Stimulated activated naive CD4-positive, alpha-beta T cell treated with Interleukin-2 at 50 U/mL for 16 hours (primary cell): ENCODE measurements around the gene NUAK1.

Experiments used
- DNase-seq: peaks from one replicate; lab custom pipeline; 2025; lab: John Stamatoyannopoulos, UW

Gene NUAK1

GRCh38 chr12:106109168-106109910, 29.4 kb downstream of the NUAK1 start:
- no peak for DNase-seq

GRCh38 chr12:106108185-106108835, 30.4 kb downstream of the NUAK1 start:
- DNase-seq: no peak

GRCh38 chr12:106107566-106107965, 31.2 kb downstream of the NUAK1 start:
- DNase-seq: no peak

GRCh38 chr12:106106892-106107291, 31.9 kb downstream of the NUAK1 start:
- DNase-seq: no peak

GRCh38 chr12:106106061-106106566, 32.6 kb downstream of the NUAK1 start:
- no peak for DNase-seq

- no peak for DNase-seq
These were observed 37.0 kb downstream of the NUAK1 start for GRCh38 chr12:106101803-106102202.

- DNase-seq: no peak
These were observed 40.0 kb downstream of the NUAK1 start for GRCh38 chr12:106098691-106099200.

GRCh38 chr12:106097011-106097410, 41.7 kb downstream of the NUAK1 start:
- DNase-seq: no peak

GRCh38 chr12:106096376-106096775, 42.4 kb downstream of the NUAK1 start:
- DNase-seq: no peak

- no peak for DNase-seq
These were observed 44.5 kb downstream of the NUAK1 start for GRCh38 chr12:106094304-106094703.

- no peak for DNase-seq
These were observed 45.5 kb downstream of the NUAK1 start for GRCh38 chr12:106093246-106093645.

GRCh38 chr12:106091446-106091820, 47.3 kb downstream of the NUAK1 start:
- DNase-seq: no peak

GRCh38 chr12:106090591-106091445, 47.9 kb downstream of the NUAK1 start:
- DNase-seq: no peak

- DNase-seq: no peak
These were observed 48.8 kb downstream of the NUAK1 start for GRCh38 chr12:106089935-106090334.

- DNase-seq: no peak
These were observed 49.8 kb downstream of the NUAK1 start for GRCh38 chr12:106088811-106089485.

GRCh38 chr12:106088246-106088808, 50.4 kb downstream of the NUAK1 start:
- no peak for DNase-seq

- no peak for DNase-seq
These were observed 52.1 kb downstream of the NUAK1 start for GRCh38 chr12:106086696-106087095.

- DNase-seq: no peak
These were observed 53.5 kb downstream of the NUAK1 start for GRCh38 chr12:106085213-106085612.

GRCh38 chr12:106084759-106085158, 54.0 kb downstream of the NUAK1 start:
- DNase-seq: no peak

GRCh38 chr12:106084014-106084671, 54.6 kb downstream of the NUAK1 start:
- no peak for DNase-seq
